Measurements from ENCODE around the gene KIF18A. TPM values are rescaled to one million over a fixed set of nuclear protein-coding genes. Genes with fewer than 3 reads are reported as not detected.

The KIF18A gene
- total and polyA plus RNA-seq, 7 donors = under 0.01 to 2.7 (median 0.49) TPM

- Histone ChIP-seq H3K4me1 (no peaks in the 10 kb centered on the region), H3K4me3 (no peak overlapping the region), H3K27me3 (no peaks in the 10 kb centered on the region), H3K27ac (no peak overlapping the region), H3K9me3 (no peaks in the 10 kb centered on the region), H3K36me3 (no peaks in the 10 kb centered on the region)
- WGBS, 2 donors = 60 to 70% methylated on average over 3 of the region's 3 CpGs
- TF ChIP-seq POLR2A (IDR thresholded peaks at IDR 0.05) (no peak), POLR2AphosphoS5 (IDR thresholded peaks at IDR 0.05) (no peak), CTCF (IDR thresholded peaks at IDR 0.05) (no peak), EP300 (IDR thresholded peaks at IDR 0.05) (no peak)
- intact Hi-C loops (cut with DNase I) = no loop called here
- DNase-seq = no peak
Observed at GRCh38 chr11:28043930-28044709, 63.8 kb downstream of the KIF18A start.

GRCh38 chr11:28040384-28040783 lies 67.6 kb downstream of the KIF18A start:
- intact Hi-C loops (cut with DNase I) = no loop called here
- no peak overlapping the region for H3K27ac ChIP-seq
- 21 to 76% methylated on average over 2 of the region's 2 CpGs for WGBS, 2 donors
- TF ChIP-seq EP300 (IDR thresholded peaks at IDR 0.05) (no peak), CTCF (IDR thresholded peaks at IDR 0.05) (no peak), POLR2A (IDR thresholded peaks at IDR 0.05) (no peak), POLR2AphosphoS5 (IDR thresholded peaks at IDR 0.05) (no peak)
- no peaks in the 10 kb centered on the region for H3K36me3 ChIP-seq
- no peaks in the 10 kb centered on the region for H3K27me3 ChIP-seq
- H3K4me1 ChIP-seq = no peaks in the 10 kb centered on the region
- no peaks in the 10 kb centered on the region for H3K9me3 ChIP-seq
- no peak overlapping the region for H3K4me3 ChIP-seq
- DNase-seq = no peak

- TF ChIP-seq POLR2A (IDR thresholded peaks at IDR 0.05) (no peak), EP300 (IDR thresholded peaks at IDR 0.05) (no peak), POLR2AphosphoS5 (IDR thresholded peaks at IDR 0.05) (no peak), CTCF (IDR thresholded peaks at IDR 0.05) (no peak)
- no peaks in the 10 kb centered on the region for H3K36me3 ChIP-seq
- intact Hi-C loops (cut with DNase I) = no loop called here
- H3K27ac ChIP-seq = no peak overlapping the region
- H3K4me1 ChIP-seq = no peaks in the 10 kb centered on the region
- 94 to 96% methylated on average over 1 of the region's 1 CpG for WGBS, 2 donors
- no peaks in the 10 kb centered on the region for H3K27me3 ChIP-seq
- H3K4me3 ChIP-seq = no peak overlapping the region
- no peaks in the 10 kb centered on the region for H3K9me3 ChIP-seq
- no peak for DNase-seq
Observed at GRCh38 chr11:28038775-28039174, 69.2 kb downstream of the KIF18A start.

GRCh38 chr11:28026634-28027290 lies 81.2 kb downstream of the KIF18A start:
- WGBS, 2 donors = 74 to 91% methylated on average over 2 of the region's 2 CpGs
- Histone ChIP-seq H3K4me3 (no peak overlapping the region), H3K27me3 (no peaks in the 10 kb centered on the region), H3K36me3 (no peaks in the 10 kb centered on the region), H3K9me3 (no peaks in the 10 kb centered on the region), H3K27ac (no peak overlapping the region), H3K4me1 (no peaks in the 10 kb centered on the region)
- intact Hi-C loops (cut with DNase I) = no loop called here
- no peak for DNase-seq
- no peak for TF ChIP-seq EP300 (IDR thresholded peaks at IDR 0.05)
- no peak for TF ChIP-seq CTCF (IDR thresholded peaks at IDR 0.05)
- TF ChIP-seq POLR2A (IDR thresholded peaks at IDR 0.05) = no peak
- no peak for TF ChIP-seq POLR2AphosphoS5 (IDR thresholded peaks at IDR 0.05)

Data from sigmoid colon (tissue), 7 donors.